Ishikawa (cell line): Measurements from ENCODE around the gene ADAM10.

ENCODE experiments used
- CEBPB ChIP-seq: IDR thresholded peaks from 2 replicates; pipeline ENCODE4 v1.6.1; 2012
- CREB1 ChIP-seq: IDR thresholded peaks from 2 replicates; pipeline ENCODE4 v1.6.1; 2012; ENCODE audit warnings: low read depth
- EGR1 ChIP-seq: IDR thresholded peaks from 2 replicates; pipeline ENCODE4 v1.6.1; 2012
- EP300 ChIP-seq: IDR thresholded peaks from 2 replicates; pipeline ENCODE4 v1.6.1; 2012; ENCODE audit warnings: borderline replicate concordance
- FOXM1 ChIP-seq: IDR thresholded peaks from 2 replicates; pipeline ENCODE4 v1.6.1; 2012; ENCODE audit warnings: low read depth, borderline replicate concordance
- NFIC ChIP-seq: IDR thresholded peaks from 2 replicates; pipeline ENCODE4 v1.6.1; 2012
- RAD21 ChIP-seq: IDR thresholded peaks from 2 replicates; pipeline ENCODE4 v1.6.1; 2012; ENCODE audit warnings: low read depth
- TAF1 ChIP-seq: IDR thresholded peaks from 2 replicates; pipeline ENCODE4 v1.6.1; 2012; ENCODE audit warnings: low read depth, mild to moderate bottlenecking
- TCF12 ChIP-seq: IDR thresholded peaks from 2 replicates; pipeline ENCODE4 v1.6.1; 2012; ENCODE audit warnings: low read depth
- TEAD4 ChIP-seq: IDR thresholded peaks from 2 replicates; pipeline ENCODE4 v1.6.1; 2012
- USF1 ChIP-seq: IDR thresholded peaks from 2 replicates; pipeline ENCODE4 v1.6.1; 2012
- YY1 ChIP-seq: IDR thresholded peaks from 2 replicates; pipeline ENCODE4 v1.6.1; 2012; ENCODE audit warnings: low read depth
- ZBTB7A ChIP-seq: IDR thresholded peaks from 2 replicates; pipeline ENCODE4 v1.6.1; 2012; ENCODE audit warnings: low read depth
- TF ChIP-seq, protein P1 (sequence below): IDR thresholded peaks from 2 replicates; pipeline ENCODE4 v1.6.1; 2012
- TF ChIP-seq, protein P2 (sequence below): IDR thresholded peaks from 2 replicates; pipeline ENCODE4 v1.6.1; 2012; ENCODE audit warnings: low read depth, mild to moderate bottlenecking

The ADAM10 gene

DNA sequence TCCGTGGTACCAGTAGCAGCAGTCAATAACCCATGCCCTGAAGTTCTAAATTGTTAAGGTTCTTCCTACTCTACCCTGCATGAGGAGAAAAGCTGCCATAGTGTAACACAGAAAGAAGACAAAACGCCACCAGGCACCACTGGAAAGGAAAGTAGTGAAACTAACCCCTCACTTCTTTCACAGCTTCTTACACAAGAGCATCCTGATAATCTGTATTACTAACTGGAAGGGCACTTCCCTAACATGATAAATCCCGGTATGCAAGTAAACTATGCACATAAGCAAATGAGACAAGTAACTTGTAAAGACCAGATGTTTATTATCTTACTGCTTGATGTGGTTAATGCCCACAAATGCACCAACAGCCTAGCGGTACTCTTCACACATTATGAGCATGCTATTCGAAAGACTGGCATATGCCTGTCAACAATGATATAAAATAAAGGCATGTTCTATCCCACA, 141.3 kb downstream of the ADAM10 start:
- TF ChIP-seq TAF1 (no peak), CREB1 (no peak), RAD21 (no peak), EP300 (no peak), CEBPB (no peak), NFIC (no peak), USF1 (no peak), TCF12 (no peak), ZBTB7A (no peak), EGR1 (no peak)
- TF ChIP-seq, protein P1, sequence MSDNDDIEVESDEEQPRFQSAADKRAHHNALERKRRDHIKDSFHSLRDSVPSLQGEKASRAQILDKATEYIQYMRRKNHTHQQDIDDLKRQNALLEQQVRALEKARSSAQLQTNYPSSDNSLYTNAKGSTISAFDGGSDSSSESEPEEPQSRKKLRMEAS: no peak
- TF ChIP-seq, protein P2, sequence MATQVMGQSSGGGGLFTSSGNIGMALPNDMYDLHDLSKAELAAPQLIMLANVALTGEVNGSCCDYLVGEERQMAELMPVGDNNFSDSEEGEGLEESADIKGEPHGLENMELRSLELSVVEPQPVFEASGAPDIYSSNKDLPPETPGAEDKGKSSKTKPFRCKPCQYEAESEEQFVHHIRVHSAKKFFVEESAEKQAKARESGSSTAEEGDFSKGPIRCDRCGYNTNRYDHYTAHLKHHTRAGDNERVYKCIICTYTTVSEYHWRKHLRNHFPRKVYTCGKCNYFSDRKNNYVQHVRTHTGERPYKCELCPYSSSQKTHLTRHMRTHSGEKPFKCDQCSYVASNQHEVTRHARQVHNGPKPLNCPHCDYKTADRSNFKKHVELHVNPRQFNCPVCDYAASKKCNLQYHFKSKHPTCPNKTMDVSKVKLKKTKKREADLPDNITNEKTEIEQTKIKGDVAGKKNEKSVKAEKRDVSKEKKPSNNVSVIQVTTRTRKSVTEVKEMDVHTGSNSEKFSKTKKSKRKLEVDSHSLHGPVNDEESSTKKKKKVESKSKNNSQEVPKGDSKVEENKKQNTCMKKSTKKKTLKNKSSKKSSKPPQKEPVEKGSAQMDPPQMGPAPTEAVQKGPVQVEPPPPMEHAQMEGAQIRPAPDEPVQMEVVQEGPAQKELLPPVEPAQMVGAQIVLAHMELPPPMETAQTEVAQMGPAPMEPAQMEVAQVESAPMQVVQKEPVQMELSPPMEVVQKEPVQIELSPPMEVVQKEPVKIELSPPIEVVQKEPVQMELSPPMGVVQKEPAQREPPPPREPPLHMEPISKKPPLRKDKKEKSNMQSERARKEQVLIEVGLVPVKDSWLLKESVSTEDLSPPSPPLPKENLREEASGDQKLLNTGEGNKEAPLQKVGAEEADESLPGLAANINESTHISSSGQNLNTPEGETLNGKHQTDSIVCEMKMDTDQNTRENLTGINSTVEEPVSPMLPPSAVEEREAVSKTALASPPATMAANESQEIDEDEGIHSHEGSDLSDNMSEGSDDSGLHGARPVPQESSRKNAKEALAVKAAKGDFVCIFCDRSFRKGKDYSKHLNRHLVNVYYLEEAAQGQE: no peak

DNA sequence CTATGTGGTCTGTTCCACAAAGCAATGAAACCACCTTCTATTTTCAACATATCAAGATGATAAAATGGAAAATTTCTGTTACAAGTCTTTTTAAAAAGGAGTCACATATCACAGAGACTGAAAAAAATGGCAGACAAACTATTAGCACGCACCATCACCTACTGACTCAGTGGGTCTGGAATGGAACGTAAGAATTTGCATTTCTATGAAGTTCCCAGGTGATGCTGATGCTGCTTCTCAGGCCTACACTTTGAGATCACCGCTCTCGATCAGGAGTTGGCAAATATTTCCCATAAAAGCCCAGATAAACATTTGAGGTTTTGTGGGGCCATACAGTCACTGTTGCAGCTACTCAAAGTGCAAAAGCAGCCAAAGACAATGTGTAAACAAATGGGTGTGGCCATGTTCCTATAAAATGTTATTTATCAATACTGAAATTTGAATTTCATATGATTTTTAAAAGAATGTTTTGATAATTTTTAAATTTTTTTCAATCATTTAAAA, 142.9 kb downstream of the ADAM10 start:
- no peak for TF ChIP-seq TAF1
- TF ChIP-seq NFIC: no peak
- TF ChIP-seq CEBPB: no peak
- TF ChIP-seq, protein P2: no peak
- TF ChIP-seq EP300: no peak

DNA sequence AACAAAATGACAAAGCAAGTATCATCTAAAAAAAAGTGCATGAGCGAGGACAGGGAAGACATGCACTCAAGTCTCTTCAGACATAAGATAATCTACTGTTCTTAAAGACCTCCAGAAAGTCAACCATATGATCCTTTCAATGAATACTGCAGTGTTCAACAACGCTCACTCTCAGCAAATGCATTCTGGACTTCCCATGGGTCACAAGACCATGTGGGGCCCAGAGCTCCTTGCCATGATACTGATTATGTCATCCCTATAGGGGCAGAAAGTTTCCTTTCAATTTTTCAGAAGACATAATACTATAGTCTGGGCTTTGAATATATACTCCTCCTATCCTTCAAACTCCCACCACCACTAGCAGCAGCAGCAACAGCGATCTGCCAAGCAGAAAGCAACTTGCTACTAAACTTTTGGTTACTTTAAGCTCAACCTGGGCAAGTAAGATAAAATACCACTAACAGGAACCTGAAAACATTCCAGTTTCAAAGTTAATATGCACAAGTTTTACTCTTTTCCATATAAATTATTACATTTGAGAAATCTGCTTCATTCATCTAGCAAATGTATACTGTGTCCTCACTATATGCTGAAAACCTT, 143.5 kb downstream of the ADAM10 start:
- TF ChIP-seq CEBPB: no peak
- TF ChIP-seq YY1: no peak
- TF ChIP-seq CREB1: no peak
- TF ChIP-seq TCF12: no peak
- TF ChIP-seq, protein P2: no peak
- no peak for TF ChIP-seq EP300
- TF ChIP-seq TAF1: no peak
- no peak for TF ChIP-seq NFIC
- TF ChIP-seq, protein P1: no peak
- TF ChIP-seq USF1: no peak
- TF ChIP-seq ZBTB7A: no peak
- TF ChIP-seq EGR1: no peak
- no peak for TF ChIP-seq RAD21

DNA sequence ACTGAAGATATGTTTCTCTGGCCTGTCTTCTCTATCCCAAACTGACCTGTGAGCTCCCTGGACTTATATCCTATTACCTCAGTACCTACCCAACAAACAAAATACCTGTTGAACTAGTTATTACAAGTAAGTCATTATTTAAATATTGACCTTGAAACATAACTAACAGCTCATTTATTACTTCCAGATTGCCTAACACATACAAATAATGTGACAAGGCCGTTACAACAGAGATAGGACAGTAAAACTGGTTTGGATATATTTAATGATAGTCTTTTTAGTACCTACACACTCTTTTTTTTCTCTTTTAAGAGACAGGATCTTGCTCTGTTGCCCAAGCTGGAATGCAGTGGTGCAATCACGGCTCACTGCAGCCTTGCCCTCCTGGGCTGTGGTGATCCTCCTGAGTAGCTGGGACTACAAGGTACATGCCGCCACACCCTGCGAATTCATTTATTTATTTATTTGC, 145.0 kb downstream of the ADAM10 start:
- no peak for TF ChIP-seq TCF12
- no peak for TF ChIP-seq RAD21
- TF ChIP-seq, protein P1: no peak
- no peak for TF ChIP-seq FOXM1
- no peak for TF ChIP-seq TEAD4
- TF ChIP-seq, protein P2: no peak
- TF ChIP-seq USF1: no peak
- no peak for TF ChIP-seq ZBTB7A
- no peak for TF ChIP-seq EP300
- TF ChIP-seq CEBPB: no peak
- TF ChIP-seq CREB1: no peak
- no peak for TF ChIP-seq NFIC
